GM19455 (cell line): ENCODE measurements around the gene CRTC2.

Source experiments
- ATAC-seq: cut with Tn5 transposase; IDR thresholded peaks from one replicate; pipeline ENCODE4 v1.9.1; 2021; ENCODE audit not compliant: unreplicated experiment

The CRTC2 gene

DNA sequence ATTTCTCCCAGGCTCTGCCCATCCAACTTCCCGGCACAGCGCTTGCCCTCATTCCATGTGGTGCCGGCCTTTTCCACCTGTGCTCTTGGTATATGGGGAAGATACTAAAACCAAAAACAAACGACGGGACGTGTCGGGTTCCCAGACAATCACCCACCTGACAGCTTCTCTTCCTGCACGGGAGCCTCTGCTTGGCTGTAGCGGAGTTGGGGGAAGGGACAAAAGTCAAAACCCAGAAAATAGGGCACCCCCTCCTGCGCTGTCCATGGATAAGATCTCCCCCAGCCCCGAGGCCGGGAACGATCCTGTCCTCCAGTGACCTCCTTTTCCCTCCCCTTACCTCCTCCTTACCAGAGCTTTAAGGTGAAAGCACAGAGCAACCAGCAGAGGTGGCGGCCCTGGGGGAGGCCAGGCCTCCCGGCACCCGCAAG, 18.4 kb upstream of the CRTC2 start:
- no peak for ATAC-seq

DNA sequence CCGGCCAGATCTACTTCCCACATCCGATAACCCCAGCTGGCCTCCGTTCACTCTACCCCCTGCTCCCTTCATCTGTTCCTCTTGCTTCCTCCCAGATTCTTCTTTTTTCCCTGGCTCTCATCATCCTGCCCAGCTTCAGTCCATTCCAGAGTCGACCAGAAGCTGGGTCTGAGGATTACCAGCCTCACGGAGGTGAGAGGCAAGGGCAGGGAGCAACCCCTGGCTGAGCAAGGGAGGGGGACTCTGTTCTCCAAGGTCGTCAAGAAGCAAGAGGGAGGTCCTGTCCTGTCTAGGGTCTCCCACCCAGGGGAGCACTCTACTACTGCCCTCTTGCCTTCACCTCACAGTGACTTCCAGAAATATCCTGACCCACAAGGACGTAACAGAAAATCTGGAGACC, 15.1 kb upstream of the CRTC2 start:
- ATAC-seq: no peak

- ATAC-seq: no peak
Measured at GRCh38 chr1:153973071-153973470, 14.7 kb upstream of the CRTC2 start.

DNA sequence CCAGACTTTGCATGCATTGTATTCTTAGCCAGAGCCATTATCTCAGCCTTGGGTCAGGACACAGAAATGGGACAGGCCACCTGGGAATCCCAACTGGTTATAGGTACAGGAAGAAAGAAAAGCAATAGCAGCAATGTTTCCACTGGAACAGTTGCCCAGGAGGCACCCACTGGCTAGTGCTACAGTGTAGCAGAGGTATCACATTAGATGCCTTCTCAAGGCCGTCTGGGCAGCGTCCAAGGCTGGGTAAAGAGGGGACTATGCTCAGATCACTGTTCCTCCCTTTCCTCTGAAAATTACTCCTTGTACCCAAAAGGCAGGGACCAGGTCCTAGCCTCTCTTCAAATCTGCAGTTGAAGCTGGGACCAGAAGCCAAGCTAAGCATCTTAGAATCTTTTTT, 11.9 kb upstream of the CRTC2 start:
- no peak for ATAC-seq

GRCh38 chr1:153968972-153969371, 10.6 kb upstream of the CRTC2 start:
- no peak for ATAC-seq

DNA sequence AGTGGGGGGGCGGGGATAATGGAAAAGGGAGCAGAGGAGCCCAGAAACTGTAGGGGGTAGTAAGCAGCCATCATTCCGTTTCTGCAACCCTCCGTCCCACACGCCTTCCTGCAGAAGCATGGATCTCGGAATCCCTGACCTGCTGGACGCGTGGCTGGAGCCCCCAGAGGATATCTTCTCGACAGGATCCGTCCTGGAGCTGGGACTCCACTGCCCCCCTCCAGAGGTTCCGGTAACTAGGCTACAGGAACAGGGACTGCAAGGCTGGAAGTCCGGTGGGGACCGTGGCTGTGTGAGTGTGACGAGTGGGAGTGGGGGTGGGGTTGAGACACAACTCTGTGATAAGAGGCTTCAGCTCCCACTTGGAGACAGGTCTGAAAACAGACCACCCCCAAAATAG, 10.0 kb upstream of the CRTC2 start:
- ATAC-seq: no peak

DNA sequence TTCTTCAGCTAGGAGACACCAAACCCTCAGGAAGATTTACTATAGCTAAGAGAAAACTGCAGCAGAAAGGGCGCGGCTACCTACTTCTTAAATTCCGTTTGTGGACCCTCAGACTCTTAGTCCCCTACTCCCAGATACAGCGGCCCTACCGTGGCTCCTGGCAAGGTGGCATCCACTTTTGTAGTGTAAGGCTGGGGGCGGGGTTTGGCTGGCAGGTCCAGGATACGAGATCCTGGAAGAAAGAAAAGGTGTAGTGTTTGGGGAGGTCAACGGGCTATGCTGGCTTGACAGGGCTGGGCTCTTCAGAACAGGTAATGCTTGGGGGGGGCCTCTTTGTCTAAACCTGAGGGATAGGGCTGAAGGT, 9.6 kb upstream of the CRTC2 start:
- no peak for ATAC-seq

DNA sequence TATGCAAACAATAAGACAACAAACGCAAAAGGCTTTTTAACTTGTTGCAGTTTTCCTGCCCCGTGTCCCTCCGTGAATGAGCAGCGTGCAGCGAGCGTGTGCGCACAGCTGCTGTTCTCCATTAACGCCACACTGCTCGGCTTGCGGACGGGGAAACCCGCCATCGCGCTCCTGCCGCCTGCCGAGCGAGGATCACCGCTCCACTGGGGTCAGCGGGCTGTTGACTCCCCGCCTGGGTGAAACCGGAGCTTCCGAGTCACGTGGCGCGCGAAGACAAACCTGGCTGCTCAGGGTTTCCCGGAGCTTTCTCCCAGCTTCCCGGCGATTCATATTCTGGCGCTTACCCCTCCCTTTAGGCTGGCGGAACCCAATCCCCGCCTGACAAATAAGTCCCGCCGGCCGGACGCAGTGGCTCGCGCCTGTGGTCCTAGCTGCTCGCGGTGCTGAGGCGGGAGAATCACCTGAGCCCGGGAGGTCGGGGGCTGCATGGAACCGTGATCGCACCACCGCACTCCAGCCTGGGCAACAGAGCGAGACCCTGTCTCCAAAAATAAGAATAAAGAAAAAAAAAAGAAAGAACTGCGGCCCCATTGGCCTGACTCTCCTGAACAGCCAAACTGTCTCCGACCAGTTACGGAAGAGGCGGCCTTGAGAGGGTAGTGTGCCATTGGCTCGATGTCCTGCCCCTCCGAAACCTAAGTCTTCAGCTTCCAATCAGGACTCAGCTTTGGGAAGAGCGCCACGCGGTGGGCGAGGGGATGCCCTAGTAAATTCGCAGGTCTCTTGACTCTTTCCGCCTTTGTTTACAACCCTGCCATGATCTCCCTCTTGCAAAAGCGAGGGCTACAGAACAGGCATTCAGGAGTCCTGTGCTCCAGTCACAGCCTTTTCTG, 8.9 kb upstream of the CRTC2 start, which contains the start of gene CREB3L4:
Gene CREB3L4, plus strand, starts transcription at position 796 of the 893 bp plus-strand sequence. CDS start 624 bp downstream, outside the sequence.
- ATAC-seq: peak; percentile 73

DNA sequence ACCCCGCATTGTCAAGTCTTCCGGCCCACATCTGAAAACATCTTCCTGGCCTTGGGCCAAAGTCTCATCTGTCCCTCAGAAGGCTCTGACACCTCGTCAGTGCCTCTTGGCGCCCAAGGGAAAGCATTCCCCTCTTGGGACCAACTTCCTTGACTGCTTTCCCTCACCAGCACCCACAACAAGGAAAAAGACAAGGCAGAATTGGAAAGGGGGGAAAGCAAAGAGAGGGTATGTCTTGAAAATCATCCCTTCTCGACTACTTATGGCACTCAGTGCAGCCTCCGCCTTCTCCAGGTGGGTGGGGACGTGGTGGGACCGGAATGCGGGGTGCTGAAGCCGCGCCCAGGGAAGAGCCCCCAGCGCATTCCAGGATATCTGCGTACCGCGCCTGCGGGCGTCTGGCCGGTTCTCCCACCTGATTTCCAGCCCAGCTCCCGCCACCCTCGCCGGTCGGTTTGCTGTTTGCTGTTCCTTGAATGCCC, 5.5 kb upstream of the CRTC2 start:
- ATAC-seq: no peak

- ATAC-seq: peak; percentile 46
Measured at GRCh38 chr1:153963030-153963849, 4.8 kb upstream of the CRTC2 start, which contains the start of gene SLC39A1. Gene SLC39A1 (minus strand): TSS chr1:153963537. CDS start chr1:153962715, 822 bp downstream.

GRCh38 chr1:153962088-153963029, 3.9 kb upstream of the CRTC2 start:
- no peak for ATAC-seq

GRCh38 chr1:153961421-153961820, 3.0 kb upstream of the CRTC2 start:
- ATAC-seq: no peak

DNA sequence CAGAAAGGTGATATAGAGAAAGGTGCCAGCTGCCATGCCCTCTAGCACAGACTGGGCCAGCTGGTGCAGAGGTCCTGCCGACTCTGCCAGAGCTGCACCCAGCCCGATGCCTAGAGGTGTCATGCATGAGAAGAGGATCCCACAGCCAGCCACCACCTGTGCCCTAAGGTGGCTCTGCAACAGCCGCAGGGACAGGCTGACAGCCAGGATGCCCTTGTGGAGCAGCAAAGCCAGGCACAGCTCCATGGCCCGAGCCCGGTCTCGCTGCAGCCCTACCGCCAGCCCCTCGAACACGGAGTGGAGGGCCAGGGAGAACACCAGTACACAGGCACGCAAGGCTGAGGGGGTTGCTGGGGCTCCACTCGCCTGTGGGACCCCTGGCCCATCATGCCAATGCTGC, 1.8 kb upstream of the CRTC2 start:
- no peak for ATAC-seq

DNA sequence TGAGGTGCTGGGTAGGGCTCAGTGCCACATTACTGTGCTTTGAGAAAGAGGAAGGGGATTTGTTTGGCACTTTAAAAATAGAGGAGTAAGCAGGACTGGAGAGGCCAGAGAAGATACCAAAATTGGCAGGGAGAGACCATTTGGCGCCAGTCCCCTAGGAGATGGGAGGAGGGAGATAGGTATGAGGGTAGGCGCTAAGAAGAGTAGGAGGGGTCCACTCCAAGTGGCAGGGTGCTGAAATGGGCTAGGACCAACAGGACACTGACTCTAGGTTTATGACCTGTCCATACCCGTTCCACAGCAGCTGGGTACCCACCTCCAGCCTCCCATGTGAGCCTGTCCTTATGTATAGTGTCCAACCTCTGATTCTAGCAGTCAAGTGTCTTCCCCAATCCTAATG, 1.0 kb upstream of the CRTC2 start:
- ATAC-seq: no peak

DNA sequence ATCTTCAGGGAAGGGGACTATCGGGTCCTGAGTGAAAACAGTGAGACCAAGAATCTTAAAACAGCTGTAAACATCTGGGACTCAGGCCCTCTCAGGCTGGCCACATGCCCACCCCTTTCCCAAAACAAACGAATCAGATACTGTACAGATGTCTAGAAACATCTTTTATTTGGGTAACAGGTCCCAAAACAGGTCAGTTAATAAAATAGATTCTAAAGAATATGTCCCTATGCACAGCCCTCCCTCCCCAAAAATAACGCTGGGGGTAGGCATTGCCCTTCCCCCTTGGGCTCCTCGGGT, 499 bp upstream of the CRTC2 start:
- no peak for ATAC-seq

GRCh38 chr1:153957744-153958110, 685 bp downstream of the CRTC2 start:
- peak; percentile 7 for ATAC-seq

GRCh38 chr1:153956997-153957715, 1.3 kb downstream of the CRTC2 start:
- ATAC-seq: no peak

DNA sequence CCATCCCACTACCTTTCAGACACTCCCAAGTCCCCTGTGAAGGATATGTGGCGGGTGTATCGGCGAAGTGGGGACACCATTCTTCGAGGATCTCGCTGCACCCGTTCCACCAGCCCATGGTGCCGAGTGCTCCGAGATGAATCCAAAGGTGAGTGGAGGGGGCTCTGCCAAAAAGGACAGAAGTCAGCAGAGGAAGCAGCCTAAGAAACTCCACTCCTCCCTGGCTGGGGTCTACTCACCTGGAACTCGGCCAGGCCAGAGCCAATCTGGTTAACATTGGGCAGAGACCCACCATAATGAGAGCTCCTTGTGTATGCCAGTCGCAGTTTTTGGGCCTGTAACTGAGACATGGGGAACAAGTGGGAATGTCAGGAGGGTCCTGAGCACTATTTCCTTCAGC, 3.6 kb downstream of the CRTC2 start:
- no peak for ATAC-seq

DNA sequence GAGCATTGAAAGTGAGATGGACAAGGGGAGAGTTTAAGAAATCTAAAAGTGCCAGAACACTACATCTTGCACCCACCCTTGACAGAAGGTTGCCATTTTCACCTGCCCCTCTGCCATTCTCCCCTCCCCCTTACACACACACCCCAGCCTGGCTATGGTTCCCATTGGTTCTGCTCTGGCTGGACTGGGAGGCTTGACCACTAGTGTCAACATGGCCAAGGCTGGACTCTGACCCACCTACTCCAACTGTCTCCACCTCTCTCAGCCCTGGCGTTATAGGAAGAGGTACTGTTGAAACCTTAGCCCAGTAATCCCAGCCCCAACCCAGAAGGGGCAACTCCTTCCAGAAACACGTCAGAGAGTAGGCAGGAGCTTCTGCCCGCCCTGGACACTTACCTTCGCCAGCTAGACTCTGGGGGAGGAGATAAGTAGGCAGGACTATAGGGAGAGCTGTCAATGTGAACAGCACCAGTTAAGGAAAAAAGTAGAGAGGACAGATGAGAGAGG, 4.5 kb downstream of the CRTC2 start:
- ATAC-seq: no peak

DNA sequence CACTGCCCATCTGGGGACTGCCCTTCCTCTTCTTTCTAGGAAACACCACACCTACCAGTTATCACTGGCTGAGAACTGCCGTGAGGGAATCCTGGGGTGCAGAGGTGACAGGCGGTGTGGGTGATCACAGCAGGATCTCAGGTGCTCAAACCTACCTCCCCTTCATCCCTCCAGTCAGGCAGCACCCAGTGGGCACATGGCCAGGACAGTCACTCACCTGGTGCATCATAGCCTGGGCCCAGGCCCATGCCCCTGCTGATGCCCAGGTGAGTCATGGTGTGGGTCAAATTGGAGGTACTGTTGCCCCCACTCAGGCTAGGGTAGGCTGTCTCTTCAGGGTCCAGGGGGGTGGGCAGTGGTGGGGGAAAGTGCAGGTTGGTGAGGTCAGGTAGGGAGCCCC, 6.6 kb downstream of the CRTC2 start:
- no peak for ATAC-seq
